Natural killer cell (primary cell): ENCODE data around the gene CDH16. TPM values are rescaled to one million over a fixed set of nuclear protein-coding genes. Genes with fewer than 3 reads are reported as not detected.

ENCODE experiments used
- ATAC-seq, 3 donors: fragments of 150-1000 bp in 2 of 3; fragments of 200-7000 bp in 1 of 3; cut with Tn5 transposase; 1 replicate in 1 of 3; 2 replicates in 2 of 3; pipeline ENCODE4 v1.10.0; 2021; ENCODE audit warnings: mild to moderate bottlenecking in 2 of 3, moderate library complexity in 2 of 3
- DNase-seq, 2 donors: peaks; one replicate each; pipeline versions ENCODE4 v3.0.0 to v3.0.0-alpha.2; 2013 to 2021; ENCODE audit warnings: mixed read lengths in 1 of 2
- H3K27ac ChIP-seq: one replicate; pipeline ENCODE4 v1.5.1; 2013; ENCODE audit warnings: mild to moderate bottlenecking, low read length
- H3K27me3 ChIP-seq: one replicate; pipeline ENCODE4 v1.6.1; 2013; ENCODE audit warnings: low read length; ENCODE audit not compliant: control insufficient read depth, insufficient read depth
- H3K36me3 ChIP-seq: one replicate; pipeline ENCODE4 v1.6.1; 2013; ENCODE audit warnings: low read length; ENCODE audit not compliant: control insufficient read depth, insufficient read depth
- H3K4me1 ChIP-seq: one replicate; pipeline ENCODE4 v1.6.1; 2013; ENCODE audit warnings: low read length; ENCODE audit not compliant: control insufficient read depth, insufficient read depth
- H3K4me3 ChIP-seq: one replicate; pipeline ENCODE4 v1.5.1; 2013; ENCODE audit warnings: low read length
- H3K9me3 ChIP-seq: one replicate; pipeline ENCODE4 v1.6.1; 2013; ENCODE audit warnings: low read length; ENCODE audit not compliant: control insufficient read depth, insufficient read depth
- H3K27ac Mint-ChIP-seq, 2 donors: one replicate each; pipeline ENCODE4 v1.8.0; 2022; ENCODE audit warnings: mild to moderate bottlenecking in 2 of 2, mixed read lengths in 2 of 2, moderate library complexity in 1 of 2
- H3K27me3 Mint-ChIP-seq, 2 donors: one replicate each; pipeline ENCODE4 v1.8.0; 2022; ENCODE audit warnings: low read depth in 2 of 2, mixed read lengths in 2 of 2
- H3K36me3 Mint-ChIP-seq: one replicate; pipeline ENCODE4 v1.8.0; 2022; ENCODE audit warnings: mixed read lengths
- H3K4me1 Mint-ChIP-seq, 2 donors: one replicate each; pipeline ENCODE4 v1.8.0; 2022; ENCODE audit warnings: mixed read lengths in 2 of 2
- H3K4me3 Mint-ChIP-seq: one replicate; pipeline ENCODE4 v1.8.0; 2022; ENCODE audit warnings: mild to moderate bottlenecking, moderate library complexity, mixed read lengths
- H3K9me3 Mint-ChIP-seq, 2 donors: one replicate each; pipeline ENCODE4 v1.8.0; 2022; ENCODE audit warnings: mixed read lengths in 2 of 2
- WGBS: methylation state at CpG from one replicate; pipeline ENCODE4 v1.1.7; 2013; ENCODE audit warnings: missing lambda C conversion rate; ENCODE audit not compliant: insufficient coverage; 5-methylcytosine and 5-hydroxymethylcytosine counted together
- intact Hi-C: fragments of 100-400 bp; cut with micrococcal nuclease; formaldehyde crosslinking; loops from one replicate; pipeline ENCODE4 v1.14.2; 2022
- total RNA-seq, 4 donors: library from RNA; stranded (reverse); fragments of 120-200 nt in 1 of 4; gene quantifications; one replicate each; pipeline versions ENCODE4 v1.2.3 to v1.2.4, GENCODE V29; 2013 to 2022
- TF ChIP-seq, protein P1 (sequence below): fragments of 200-600 bp; IDR thresholded peaks from one replicate; pipeline ENCODE4 v1.8.0; 2022; ENCODE audit warnings: antibody characterized with exemption

CDH16 gene, protein sequence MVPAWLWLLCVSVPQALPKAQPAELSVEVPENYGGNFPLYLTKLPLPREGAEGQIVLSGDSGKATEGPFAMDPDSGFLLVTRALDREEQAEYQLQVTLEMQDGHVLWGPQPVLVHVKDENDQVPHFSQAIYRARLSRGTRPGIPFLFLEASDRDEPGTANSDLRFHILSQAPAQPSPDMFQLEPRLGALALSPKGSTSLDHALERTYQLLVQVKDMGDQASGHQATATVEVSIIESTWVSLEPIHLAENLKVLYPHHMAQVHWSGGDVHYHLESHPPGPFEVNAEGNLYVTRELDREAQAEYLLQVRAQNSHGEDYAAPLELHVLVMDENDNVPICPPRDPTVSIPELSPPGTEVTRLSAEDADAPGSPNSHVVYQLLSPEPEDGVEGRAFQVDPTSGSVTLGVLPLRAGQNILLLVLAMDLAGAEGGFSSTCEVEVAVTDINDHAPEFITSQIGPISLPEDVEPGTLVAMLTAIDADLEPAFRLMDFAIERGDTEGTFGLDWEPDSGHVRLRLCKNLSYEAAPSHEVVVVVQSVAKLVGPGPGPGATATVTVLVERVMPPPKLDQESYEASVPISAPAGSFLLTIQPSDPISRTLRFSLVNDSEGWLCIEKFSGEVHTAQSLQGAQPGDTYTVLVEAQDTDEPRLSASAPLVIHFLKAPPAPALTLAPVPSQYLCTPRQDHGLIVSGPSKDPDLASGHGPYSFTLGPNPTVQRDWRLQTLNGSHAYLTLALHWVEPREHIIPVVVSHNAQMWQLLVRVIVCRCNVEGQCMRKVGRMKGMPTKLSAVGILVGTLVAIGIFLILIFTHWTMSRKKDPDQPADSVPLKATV
- not detected for total RNA-seq
- not detected for total RNA-seq (2013)

DNA sequence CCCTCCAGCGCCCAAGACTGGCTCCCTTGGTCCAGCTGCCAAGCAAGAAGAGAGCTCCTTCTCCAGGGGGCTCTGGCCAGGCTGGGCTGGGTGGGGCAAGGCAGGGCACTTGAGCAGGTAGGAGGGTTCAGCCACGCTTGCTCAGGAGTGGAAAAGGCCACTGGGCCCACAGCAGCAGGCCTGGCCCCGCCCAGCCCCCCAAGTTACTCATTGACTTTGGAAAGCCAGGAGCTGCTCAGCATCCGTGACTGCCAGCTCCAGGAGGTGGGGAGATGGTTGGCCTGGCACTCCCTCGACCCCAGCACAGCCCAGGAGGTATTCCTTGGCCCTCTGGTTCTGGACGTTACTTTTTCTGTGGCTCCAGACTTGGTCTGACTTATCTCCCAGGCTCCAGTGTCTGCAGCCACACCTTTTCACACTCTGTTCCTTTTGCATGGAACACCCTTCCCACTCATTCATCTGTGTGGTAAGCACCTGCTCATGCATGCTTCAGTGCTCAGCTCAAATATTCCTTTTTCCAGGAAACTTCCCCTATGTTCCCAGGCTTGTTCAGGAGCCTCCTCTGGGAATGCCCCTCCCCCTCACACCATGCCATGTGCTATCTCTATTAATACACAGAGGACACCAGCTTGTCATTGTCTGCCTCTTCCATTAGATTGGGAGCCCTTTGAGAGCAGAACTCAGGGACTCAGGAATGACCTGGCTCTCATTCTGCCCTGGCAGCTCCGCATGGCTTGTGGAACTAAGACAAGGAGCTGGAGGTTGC is at the start of gene CDH16:
Gene CDH16, minus strand, starts transcription at position 83 of the 766 bp plus-strand sequence. CDS start 820 bp downstream, outside the sequence.
- Mint-ChIP-seq H3K9me3 (no peaks in the 10 kb centered on the region), H3K27me3 (peaks cover 9 to 24% of the 10 kb centered on the region in 2 donors), H3K36me3 (no peaks in the 10 kb centered on the region), H3K27ac (no peak within 1 kb of the TSS), H3K4me1 (peaks cover 0 to 5% of the 10 kb centered on the region in 2 donors), H3K4me3 (no peak within 1 kb of the TSS)
- DNase-seq (no peak), ATAC-seq (no peak)
- Histone ChIP-seq H3K36me3 (no peaks in the 10 kb centered on the region), H3K27ac (no peak within 1 kb of the TSS), H3K4me1 (no peaks in the 10 kb centered on the region), H3K9me3 (no peaks in the 10 kb centered on the region), H3K27me3 (peaks cover 8% of the 10 kb centered on the region), H3K4me3 (no peak within 1 kb of the TSS)
- TF ChIP-seq, protein P1, sequence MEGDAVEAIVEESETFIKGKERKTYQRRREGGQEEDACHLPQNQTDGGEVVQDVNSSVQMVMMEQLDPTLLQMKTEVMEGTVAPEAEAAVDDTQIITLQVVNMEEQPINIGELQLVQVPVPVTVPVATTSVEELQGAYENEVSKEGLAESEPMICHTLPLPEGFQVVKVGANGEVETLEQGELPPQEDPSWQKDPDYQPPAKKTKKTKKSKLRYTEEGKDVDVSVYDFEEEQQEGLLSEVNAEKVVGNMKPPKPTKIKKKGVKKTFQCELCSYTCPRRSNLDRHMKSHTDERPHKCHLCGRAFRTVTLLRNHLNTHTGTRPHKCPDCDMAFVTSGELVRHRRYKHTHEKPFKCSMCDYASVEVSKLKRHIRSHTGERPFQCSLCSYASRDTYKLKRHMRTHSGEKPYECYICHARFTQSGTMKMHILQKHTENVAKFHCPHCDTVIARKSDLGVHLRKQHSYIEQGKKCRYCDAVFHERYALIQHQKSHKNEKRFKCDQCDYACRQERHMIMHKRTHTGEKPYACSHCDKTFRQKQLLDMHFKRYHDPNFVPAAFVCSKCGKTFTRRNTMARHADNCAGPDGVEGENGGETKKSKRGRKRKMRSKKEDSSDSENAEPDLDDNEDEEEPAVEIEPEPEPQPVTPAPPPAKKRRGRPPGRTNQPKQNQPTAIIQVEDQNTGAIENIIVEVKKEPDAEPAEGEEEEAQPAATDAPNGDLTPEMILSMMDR: no peak
- WGBS: 80% methylated on average over 7 of the region's 7 CpGs
- intact Hi-C loops: no loop called here

DNA sequence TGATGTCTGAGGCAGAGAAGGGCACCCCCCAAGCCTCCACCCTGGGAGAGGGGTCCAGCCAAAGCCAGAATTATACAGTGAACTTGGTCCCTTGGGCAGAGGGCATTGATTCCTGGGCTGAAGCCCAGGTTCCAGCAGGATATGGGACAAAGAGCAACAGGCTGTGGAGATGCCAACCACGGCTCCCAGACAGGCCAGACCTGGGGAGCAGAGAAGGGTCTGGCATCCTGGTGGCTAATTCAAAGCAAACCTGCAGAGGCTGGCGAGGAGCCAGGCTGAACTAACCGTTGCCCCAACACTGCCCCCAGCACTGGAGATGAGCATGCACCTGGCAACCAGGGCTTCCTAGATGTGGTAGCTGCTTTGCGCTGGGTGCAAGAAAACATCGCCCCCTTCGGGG is 45.4 kb upstream of the CDH16 start:
- peaks cover 7 to 10% of the 10 kb centered on the region in 2 donors for H3K27me3 Mint-ChIP-seq
- H3K4me3 ChIP-seq: no peak overlapping the region
- H3K36me3 Mint-ChIP-seq: no peaks in the 10 kb centered on the region
- no peak overlapping the region for H3K4me3 Mint-ChIP-seq
- intact Hi-C loops: no loop called here
- H3K27ac Mint-ChIP-seq: no peak overlapping the region
- no peak for ATAC-seq
- H3K27me3 ChIP-seq: no peaks in the 10 kb centered on the region
- H3K9me3 Mint-ChIP-seq: no peaks in the 10 kb centered on the region
- WGBS: 78% methylated on average over 6 of the region's 6 CpGs
- H3K9me3 ChIP-seq: no peaks in the 10 kb centered on the region
- H3K27ac ChIP-seq: no peak overlapping the region
- H3K4me1 ChIP-seq: peaks cover 3% of the 10 kb centered on the region
- TF ChIP-seq, protein P1: no peak
- peaks cover 0 to 9% of the 10 kb centered on the region in 2 donors for H3K4me1 Mint-ChIP-seq
- DNase-seq: no peak
- H3K36me3 ChIP-seq: no peaks in the 10 kb centered on the region

DNA sequence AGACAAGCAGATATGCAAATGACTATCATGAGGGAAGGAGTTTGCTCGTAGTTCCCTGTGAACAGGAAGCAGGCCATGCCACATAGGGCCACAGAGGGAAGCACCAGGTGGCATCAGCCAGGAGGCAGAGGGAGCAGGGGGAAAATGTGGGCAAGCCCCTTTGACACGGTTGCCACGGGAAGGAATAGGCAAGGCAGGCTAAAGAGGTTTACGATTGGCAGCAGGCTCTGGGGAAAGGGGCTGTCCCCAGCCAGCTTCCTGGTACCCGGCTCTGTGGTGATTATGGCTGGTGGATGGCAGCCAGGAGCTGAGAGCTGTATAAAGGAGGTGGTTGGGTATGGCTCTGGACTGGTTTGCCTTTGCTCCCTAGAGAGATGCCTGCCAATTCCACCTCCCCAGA is 43.2 kb upstream of the CDH16 start:
- Histone ChIP-seq H3K27ac (no peak overlapping the region), H3K9me3 (no peaks in the 10 kb centered on the region), H3K36me3 (no peaks in the 10 kb centered on the region), H3K4me3 (no peak overlapping the region), H3K27me3 (no peaks in the 10 kb centered on the region), H3K4me1 (peaks cover 3% of the 10 kb centered on the region)
- H3K4me1 Mint-ChIP-seq: peaks cover 0 to 9% of the 10 kb centered on the region in 2 donors
- ATAC-seq (no peak), DNase-seq (no peak)
- no peak overlapping the region for H3K27ac Mint-ChIP-seq
- intact Hi-C loops: no loop called here
- WGBS: 27% methylated on average over 5 of the region's 5 CpGs
- no peak overlapping the region for H3K4me3 Mint-ChIP-seq
- H3K36me3 Mint-ChIP-seq: no peaks in the 10 kb centered on the region
- peaks cover 12 to 16% of the 10 kb centered on the region in 2 donors for H3K27me3 Mint-ChIP-seq
- TF ChIP-seq, protein P1: no peak
- no peaks in the 10 kb centered on the region for H3K9me3 Mint-ChIP-seq
